ENCODE data around the gene BRIP1.
"Not testable (repeated sequence)": the region's sequence is repeated elsewhere in the genome, so short reads cannot be mapped to it uniquely, and the experiment has no call there.

BRIP1 gene

DNA sequence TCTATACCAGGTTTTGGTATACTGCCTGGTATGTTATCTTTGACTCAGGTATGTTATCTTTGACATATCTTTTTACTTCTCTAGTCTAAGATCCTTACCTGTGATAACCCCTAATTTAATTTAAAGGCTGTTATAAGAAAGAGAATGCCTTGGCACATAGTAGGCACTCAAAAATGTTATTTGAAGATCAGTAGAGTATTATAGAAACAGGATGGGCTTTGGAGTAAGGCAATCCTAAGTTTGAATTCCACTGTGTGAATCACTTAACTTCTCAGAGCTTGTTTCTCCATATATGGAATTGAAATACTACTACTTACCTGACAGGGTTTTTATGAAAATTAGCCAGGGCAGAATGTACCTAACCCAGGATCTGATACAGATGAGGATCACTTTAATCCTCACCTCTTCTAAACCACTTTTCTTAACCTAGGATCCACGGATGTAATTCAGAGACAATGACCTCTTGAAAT is 1.2 kb downstream of the BRIP1 start:
- DNase-seq, result no peak

DNA sequence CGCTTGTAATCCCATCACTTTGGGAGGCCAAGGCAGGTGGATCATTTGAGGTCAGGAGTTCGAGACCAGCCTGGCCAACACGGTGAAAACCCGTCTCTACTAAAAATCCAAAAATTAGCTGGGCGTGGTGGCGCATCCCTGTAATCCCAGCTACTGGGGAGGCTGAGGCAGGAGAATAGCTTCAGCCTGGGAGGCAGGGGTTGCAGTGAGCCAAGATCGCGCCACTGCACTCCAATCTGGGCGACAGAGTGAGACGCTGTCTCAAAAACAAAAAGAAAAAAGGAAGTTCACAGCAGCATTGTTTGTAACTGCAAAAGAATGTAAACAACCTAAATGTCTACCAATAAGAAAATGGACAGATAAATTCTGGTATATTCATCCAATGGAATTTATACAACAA is 2.9 kb downstream of the BRIP1 start:
- not testable (repeated sequence) for DNase-seq

DNA sequence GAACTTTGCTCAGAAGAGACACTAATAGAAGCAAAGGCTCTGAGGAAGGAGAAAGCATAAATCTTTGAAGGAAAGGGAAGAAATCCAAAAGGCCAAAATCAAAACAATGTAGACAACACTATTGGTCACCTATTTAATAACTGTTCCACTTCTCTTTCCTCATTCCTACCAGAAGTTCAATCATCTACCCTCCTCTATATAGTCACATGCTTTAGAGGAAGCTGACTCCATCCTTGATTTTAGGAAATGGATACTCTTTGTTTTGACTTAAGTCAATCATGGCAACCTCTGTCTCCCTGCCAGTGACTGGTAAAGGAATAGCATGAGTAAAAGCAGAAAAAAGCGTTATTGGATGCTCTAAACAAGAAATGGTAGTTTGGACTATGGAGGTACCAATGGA is 7.3 kb downstream of the BRIP1 start:
- DNase-seq, result no peak

DNA sequence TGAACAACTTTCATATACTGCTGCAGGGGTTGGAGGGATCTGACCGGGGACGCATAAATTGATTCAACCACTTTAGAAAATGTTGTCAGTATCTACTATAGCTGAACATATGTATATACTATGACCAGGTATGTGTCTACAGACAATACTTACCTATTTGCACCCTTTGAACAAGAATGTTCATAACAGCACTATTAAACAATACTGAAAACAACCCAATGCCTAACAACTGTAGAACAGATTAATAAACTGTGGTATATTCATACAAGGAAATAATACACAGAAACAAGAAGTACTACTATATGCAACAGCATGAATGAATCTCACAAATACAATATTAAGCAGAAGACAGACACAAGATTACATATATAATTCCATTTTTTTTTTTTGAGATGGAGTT is 10.5 kb downstream of the BRIP1 start:
- DNase-seq, result no peak

DNA sequence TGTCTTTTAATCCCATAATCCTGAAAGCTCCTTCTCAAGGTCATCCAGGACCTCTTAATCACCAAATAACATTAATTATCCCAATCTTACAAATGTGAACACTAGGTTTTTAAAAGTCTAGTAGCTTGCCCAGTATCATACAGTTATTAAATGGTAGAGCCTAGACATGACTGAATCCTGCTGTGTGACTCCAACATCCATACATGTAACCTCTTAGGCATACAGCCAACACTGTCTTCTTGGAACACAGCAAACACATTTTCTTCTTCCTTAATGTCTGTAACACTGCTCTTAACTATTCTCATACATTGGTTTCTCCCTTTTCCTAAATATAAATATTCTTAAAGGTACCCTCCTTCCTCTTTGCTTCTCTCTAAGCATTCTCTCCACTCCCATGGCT is 13.7 kb downstream of the BRIP1 start:
- DNase-seq, result no peak

DNA sequence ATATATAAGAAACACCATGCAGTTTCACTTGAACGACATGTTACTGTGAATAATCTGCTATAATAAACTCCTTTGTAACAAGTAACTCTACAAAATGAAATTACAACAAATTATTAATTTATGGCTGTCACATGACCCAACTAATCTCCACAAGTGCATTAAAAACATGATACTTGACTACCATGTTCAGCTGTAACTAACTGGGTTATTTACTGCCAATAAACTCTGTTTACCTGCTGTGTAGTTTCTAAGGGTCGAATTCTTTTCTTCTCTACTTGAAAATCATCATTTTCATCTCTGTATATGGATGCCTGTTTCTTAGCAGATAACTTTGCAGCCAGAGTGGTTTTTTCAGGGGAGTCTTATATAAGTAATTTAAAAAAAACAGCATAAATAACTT is 14.4 kb downstream of the BRIP1 start:
- no peak for DNase-seq

DNA sequence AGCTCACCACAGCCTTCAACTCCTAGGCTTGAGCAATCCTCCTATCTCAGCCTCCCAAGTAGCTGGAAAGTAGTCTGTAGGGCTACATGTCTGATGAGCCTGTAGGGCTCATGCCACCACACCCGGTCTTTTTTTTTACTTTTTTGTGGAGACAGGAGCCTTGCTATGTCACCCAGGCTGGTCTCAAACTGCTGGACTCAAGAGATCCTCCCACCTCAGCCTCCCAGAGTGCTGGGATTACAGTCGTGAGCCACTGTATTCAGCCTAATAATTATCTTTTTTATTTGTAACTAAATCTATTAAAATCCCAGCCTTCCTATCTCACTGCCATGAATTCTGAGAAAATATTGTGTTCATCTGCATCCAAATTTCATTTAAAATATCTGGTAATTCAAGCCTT is 15.1 kb downstream of the BRIP1 start:
- no peak for DNase-seq

DNA sequence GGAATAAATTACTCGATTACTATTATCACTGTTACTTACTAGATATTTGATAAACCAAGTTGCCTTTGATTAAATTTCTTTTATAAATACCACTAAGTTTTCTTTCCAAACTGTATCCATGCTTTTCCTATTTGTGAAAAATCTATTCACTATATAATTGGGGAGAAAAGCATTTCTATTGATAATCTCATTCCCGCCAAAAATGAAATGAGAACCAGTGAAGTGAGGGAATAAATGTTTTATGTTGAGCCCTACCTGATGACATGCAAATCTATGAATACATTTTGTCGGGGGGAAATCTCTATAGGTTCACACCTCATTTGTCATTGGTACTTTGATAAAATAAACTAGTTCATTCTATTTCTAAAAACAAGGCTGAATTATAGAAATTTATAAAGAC is 15.7 kb downstream of the BRIP1 start:
- DNase-seq, result no peak

DNA sequence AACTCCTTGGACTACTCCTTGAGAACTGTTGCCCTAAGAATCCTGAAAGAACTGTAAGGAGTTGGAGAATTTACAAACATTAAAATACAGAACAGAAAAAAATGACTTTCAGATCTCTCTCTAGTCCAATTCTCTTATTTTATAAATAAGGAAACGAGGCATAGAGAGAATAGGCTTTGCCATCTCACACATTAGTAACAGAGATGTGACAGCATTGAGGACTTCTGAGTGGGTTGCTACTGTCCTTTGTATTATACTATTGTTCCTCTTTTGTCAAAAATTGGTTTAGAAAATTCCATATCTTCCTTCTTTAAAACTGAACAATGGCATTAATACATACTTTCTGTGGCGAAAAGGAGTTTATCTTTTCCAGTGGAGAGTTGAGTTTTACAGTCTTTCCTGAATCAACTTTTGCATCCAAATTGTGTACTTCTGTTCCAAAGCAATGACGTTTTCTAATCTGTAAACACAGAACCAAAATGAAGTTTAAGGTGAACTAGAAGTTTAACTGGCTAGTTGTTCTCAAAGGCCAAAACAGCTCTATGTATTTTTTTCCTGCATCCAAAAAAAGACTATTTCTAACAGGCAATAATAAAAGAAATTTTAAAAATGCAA is 16.5 kb downstream of the BRIP1 start:
- DNase-seq, result no peak

DNA sequence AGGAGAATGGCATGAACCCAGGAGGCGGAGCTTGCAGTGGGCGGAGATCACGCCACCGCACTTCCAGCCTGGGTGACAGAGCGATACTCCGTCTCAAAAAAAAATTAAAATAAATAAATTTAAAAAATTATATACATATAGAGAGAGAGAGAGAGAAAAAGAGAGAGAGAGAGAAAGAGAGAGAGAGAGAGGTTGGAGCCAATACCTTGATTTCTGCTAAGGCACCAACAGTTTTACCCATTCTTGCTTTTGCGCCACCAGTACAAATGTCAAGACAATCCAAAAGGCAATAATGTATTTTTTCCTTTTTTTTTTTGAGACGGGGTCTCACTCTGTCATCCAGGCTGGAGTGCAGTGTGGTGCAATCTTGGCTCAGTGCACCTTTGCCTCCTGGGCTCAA is 17.2 kb downstream of the BRIP1 start:
- no peak for DNase-seq

DNA sequence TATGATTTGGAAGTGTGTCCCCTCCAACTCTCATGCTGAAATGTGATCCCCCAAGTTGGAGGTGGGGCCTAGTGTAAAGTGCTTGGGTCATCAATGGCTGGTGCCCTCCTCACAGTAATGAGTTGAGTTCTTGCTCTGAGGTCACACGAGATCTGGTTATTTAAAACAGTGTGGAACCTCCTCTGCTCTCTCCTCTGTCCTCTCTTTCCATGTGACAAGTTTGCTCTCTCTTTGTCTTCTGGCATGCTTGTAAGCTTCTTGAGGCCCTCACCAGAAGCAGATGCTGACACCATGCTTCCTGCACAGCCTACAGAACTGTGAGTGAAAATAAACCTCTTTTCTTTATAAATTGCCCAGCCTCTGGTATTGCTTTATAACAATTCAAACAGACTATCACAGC is 19.9 kb downstream of the BRIP1 start:
- DNase-seq, result no peak

DNA sequence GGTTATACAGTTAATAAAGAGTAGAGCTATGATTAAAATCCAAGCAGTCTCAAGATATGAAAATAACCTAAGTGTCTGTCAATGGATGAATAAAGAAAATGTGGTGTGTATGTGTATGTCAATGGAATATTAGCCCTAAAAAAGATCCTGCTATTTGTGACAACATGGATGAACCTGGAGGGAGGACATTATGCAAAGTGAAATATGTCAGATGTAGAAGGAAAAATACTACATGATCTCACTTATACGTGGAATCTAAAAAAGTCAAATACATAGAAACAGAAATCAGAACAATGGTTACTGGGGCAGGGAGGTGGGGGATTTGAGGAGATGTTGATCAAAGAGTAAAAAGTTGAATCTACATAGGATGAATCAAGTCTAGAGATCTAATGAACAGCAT is 20.4 kb downstream of the BRIP1 start:
- DNase-seq, result no peak

DNA sequence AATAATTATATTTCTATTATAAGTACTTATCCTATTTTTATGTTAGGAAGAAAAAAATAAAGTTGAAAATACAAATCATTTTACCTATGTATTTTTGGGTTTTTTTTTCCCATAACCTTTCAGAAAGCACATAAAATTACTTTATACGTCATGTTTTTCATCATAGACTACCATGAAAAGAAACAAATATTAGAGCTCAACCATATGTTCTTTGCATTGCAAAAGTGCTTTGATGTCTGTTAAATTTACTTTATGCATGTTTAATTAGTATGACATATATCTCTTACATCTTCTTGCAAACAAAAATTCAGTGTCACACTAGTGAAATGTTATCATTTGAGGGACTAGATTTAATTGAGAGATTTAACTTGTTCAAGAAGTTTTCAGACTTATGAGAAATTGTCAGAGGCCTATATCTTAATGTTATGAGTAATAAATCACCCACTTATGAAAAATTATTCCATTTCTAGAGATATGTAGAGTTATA is 24.0 kb downstream of the BRIP1 start:
- no peak for DNase-seq

DNA sequence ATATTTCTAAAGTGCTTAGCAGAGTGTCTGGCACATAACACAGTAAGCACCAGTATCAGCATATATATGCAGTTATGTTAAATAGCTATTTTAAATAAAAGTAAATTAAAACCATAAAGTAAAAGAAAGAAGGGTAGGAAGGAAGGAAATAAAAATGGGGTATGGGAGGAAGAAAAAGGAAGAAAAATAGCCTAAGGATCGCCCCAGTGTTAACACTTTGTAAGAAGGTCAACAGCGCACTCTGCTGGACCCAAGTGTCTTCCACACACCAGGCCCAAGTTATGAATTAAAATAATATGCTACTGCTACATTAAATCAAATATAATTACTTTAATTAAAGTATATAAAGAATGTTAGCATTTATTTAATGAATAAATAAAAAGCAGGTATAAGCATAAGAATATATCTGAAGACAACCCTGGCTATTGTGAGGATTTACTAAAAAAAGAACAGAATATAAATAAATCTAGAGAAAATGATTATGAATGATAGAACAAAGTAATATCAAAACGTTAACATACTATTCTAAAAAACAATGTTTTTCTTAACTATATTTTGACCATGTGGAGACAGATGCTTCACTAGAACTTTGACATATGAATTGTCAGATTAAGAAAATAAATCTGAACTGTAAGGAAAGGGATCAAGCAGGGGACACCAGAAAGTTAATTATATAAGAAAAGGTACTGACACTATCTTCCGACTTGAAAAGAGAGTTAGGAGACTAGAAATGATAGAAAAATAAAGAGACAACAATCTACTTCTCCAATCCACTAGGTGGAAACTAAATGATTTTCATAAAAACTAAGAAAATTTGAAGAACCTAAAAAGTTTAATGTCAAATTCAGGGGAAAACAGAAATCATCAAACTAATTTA is 25.9 kb downstream of the BRIP1 start:
- DNase-seq, result peak; percentile 35

DNA sequence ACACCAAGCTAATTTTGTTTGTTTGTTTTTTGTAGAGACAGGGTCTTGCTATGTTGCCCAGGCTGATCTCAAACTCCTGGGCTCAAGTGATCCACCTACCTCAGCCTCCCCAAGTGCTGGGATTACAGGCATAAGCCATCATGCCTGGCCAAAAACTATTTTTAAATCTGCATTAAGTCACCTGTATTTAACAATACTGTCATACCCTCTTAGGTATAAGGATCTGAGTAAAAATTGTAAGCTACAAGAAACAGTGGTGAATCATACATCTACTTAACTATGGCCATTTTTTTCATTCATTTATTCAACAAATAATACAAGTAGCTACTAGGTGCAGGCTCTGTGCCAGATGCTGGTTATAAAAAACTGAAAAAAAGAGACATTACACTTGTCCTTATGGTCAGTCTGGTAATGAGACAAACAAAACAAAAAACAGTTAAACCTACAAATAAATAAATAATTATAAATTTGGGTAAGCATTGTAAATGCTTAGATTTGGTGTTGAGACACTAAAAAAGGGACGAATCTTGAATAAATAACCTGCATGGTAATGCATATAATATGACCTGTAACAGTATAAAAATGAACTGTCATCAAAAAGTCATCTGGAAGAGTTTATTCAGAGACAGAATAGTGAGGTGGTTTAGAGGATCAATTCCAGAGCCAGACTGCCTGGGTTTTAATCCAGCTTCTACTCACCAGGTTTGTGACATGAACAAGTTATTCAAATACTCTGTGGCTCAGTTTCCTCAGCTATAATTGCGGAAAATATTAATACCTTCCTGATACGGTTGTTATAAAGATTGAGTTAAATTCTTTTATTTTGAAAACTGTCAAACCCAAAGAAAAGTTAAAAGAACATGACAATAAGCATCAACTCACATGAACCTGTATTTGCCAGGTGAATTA is 26.8 kb downstream of the BRIP1 start:
- no peak for DNase-seq

DNA sequence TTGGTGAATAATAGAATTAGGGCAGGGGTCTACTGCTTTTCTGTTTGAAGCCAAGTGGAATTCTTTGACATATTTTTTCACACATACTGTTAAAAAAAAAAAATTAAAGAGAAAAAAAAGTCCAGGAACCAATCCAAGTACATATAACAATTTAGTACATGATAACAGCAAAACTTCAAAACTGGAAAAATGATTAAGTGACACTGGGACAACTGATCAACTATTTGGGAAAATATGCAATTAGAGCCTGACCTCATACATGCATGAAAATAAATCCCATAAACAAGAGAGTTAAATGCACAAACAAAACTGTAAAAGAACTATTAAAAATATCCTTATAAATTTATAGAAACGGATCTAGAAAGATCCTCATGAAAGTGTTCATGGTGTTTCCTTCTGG is 27.7 kb downstream of the BRIP1 start:
- DNase-seq, result no peak

DNA sequence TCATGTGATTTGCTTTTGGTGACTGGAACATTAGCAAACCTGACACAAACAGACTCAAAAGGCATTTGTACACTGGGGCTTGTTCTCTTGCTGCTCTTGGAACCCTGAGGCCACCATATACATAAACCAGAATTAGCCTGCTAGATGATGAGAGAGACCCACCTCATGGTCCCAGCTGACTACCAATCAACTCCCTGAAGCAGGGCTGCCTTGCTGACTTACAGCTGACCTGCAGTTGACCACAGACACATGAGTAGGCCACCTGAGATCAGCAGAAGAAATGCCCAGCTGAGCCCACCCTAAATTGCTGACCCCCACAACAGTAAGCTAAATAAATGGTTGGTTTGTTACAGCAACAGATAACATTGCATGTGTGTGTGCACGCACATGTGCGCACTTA is 28.7 kb downstream of the BRIP1 start:
- DNase-seq, result no peak

DNA sequence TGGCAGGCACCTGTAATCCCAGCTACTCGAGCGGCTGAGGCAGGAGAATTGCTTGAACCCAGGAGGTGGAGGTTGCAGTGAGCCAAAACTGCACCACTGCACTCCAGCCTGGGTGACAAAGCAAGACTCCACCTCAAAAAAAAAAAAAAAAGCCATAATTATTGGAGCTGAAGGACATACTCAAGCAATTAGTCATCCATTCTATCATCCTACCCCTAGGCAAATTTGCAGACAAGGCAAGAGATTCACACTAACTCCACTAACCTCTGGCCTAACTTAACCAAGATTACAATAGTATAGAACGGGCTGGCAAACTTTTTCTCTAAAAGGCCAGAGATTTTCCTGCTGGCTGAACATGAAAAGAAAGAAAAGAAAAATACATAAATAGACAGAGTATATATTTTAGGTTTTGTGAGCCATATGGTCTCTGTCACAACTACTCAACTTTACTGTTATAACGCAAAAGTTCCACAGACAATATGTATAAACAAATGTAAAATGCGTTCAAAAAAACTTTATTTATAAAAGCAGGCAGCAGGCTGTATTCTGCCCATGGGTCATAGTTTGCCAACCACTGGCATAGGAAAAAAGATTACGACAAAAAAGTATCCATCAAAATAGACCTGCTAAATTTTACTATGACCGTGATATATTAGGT is 29.7 kb downstream of the BRIP1 start:
- DNase-seq, result no peak

DNA sequence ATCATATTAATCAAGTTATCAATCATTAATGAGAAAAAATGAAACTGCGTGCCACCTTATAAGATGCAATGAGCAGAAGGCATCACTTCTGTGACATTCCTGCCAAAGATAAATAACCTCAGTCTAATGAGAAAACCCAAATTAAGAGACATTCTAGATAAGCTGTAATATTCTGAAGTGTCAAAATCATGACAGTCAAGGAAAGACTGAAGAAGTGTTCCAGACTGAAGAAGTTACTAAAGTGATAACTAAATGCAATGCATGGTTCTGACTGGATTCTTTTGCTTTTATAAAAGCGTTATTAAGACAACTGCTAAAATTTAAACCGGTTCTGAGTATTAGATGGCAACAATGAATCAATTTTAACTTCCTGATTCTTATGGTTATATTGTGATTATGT is 30.9 kb downstream of the BRIP1 start:
- no peak for DNase-seq

DNA sequence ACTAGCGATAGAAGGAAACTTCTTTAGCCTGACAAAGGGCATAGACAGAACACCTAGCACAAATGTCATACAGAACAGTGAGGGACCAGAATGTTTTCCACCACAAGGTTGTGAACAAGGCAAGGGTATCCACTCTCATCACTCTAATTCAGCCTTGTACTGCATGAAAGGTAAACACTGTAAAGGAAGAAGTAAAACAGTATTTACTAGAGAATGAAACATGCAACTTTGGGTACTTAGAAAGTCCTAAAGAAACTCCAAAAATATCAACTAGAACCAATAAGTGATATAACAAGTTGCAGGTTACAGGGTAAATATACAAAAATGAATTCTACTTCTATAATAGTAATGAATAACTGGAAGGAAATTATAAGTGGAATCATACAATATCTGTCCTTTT is 32.2 kb downstream of the BRIP1 start:
- no peak for DNase-seq

DNA sequence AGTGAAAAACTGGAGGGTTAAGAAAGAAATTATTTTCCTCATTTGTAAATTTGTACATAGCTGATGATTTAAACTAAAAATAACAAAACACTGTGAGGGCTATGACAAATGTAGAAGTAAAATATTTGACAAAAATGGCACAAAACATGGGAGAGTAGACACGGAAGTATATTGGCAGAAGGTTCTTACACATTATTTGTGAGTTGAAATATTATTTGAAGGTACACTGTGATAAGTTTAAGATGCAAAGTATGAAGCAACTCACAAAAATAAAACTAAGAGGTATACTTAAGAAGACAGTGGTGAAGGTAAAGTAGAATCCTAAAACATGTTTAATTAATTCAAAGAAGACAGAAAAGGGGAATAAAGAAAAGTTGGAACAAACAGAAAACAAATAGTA is 34.6 kb downstream of the BRIP1 start:
- DNase-seq, result no peak

DNA sequence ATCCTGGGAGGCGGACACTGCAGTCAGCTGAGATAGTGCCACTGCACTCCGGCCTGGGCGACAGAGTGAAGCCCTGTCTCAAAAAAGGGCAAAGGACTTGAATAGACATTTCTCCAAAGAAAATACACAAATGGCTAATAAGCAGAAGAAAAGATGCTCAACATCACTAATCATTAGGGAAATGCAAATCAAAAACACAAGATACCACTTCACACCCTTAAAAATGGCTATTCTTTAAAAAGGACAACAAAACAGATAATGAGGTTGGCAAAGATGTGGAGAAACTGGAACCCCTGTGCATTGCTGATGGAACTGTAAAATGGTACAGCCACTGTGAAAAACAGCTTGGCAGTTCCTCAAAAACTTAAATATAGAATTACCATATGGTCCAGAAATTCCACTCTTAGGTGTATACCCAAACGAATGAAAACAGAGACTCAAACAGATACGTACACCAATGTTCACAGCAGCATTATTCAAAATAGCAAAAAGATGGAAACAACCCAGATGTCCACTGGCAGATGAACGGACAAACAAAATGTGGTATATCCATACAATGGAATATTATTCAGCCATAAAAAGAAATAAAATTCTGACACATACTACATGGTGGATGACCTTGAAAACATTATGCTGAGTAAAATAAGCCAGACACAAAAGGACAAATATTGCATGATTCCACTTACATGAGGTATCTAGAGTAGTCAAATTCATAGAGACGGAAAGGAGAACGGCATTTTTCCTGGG is 35.5 kb downstream of the BRIP1 start:
- DNase-seq, result no peak

Measured in stimulated activated CD4-positive, alpha-beta T cell treated with anti-CD3 and anti-CD28 coated beads, Interleukin-1b, Interleukin-23, amount 100 ng/mL, for 48 hours (primary cell).